ENCODE data around the gene WRNIP1. TPM values are rescaled to one million over a fixed set of nuclear protein-coding genes. Genes with fewer than 3 reads are reported as not detected.

WRNIP1 gene
- total RNA-seq, 1 donor from 2014 or later: 50.5 TPM

DNA sequence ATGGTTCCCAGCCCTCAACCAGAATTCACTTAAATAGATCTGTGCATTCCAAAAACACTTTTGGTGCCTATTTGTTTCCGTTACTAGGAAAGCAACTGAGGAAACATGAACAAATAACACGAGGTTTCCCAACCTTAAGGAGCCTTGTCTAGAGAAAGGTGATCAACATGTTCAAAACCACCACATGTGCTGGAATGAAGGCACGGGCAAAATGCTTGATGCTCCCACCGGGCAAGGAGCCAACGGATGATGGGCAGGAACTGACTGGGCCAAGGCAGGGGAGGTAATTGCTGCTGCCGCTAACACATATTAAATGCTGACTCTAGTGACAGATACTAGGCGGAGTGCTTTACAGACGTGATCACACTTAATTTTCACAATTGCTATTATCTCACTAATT is 17.0 kb upstream of the WRNIP1 start:
- H3K36me3 Mint-ChIP-seq (ENCODE audit: low read depth): no peaks in the 10 kb centered on the region
- H3K4me3 Mint-ChIP-seq: no peak overlapping the region
- H3K9me3 Mint-ChIP-seq: no peaks in the 10 kb centered on the region
- peaks cover 57% of the 10 kb centered on the region for H3K27me3 Mint-ChIP-seq
- no peak for DNase-seq
- H3K27ac Mint-ChIP-seq: no peak overlapping the region
- intact Hi-C loops (cut with micrococcal nuclease): no loop called here
- H3K4me1 Mint-ChIP-seq: peaks cover 3% of the 10 kb centered on the region

- H3K36me3 Mint-ChIP-seq (ENCODE audit: low read depth): no peaks in the 10 kb centered on the region
- intact Hi-C loops (cut with micrococcal nuclease): loop anchor here (1.0 kb wide), 2 partner anchors 12 to 1154 kb away; no protein-coding TSS in a partner anchor
- H3K27me3 Mint-ChIP-seq: peaks cover 63% of the 10 kb centered on the region
- H3K27ac Mint-ChIP-seq: no peak overlapping the region
- DNase-seq: peak; percentile 91
- H3K4me3 Mint-ChIP-seq: no peak overlapping the region
- H3K4me1 Mint-ChIP-seq: peaks cover 4% of the 10 kb centered on the region
- H3K9me3 Mint-ChIP-seq: no peaks in the 10 kb centered on the region
These were observed 15.1 kb upstream of the WRNIP1 start for GRCh38 chr6:2749969-2750600.

DNA sequence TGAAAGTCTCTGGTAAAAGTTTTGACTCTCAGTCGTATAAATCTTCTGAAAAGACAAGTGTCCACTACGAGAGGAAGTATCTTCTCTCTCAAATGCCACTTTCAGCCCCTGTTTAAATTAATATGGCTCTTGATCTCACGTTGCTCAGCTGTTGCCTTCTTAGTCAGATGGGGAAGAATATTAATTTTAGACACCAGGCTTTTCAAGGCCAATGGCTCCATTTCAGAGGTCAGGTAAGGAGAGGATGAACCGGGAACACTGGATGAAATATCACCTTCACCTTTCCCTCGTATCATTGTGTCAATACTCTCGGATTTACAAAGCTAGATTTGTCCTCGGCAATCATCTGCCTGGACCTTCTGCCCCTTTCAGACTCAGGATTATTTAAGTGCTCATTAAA is 14.4 kb upstream of the WRNIP1 start, which contains the start of gene MYLK4:
TSS of gene MYLK4 (minus strand) at position 91 of the 400 bp plus-strand sequence. CDS start 1,628 bp downstream, outside the sequence.
- intact Hi-C loops (cut with micrococcal nuclease): loop anchor here (1.0 kb wide), 2 partner anchors 13 to 1155 kb away; no protein-coding TSS in a partner anchor
- peaks cover 68% of the 10 kb centered on the region for H3K27me3 Mint-ChIP-seq
- H3K27ac Mint-ChIP-seq: no peak within 1 kb of the TSS
- H3K9me3 Mint-ChIP-seq: no peaks in the 10 kb centered on the region
- no peak for DNase-seq
- H3K4me1 Mint-ChIP-seq: peaks cover 4% of the 10 kb centered on the region
- H3K36me3 Mint-ChIP-seq (ENCODE audit: low read depth): no peaks in the 10 kb centered on the region
- H3K4me3 Mint-ChIP-seq: no peak within 1 kb of the TSS

GRCh38 chr6:2751871-2752270 is 13.3 kb upstream of the WRNIP1 start:
- Mint-ChIP-seq H3K27ac (no peak overlapping the region), H3K4me3 (no peak overlapping the region), H3K27me3 (peaks cover 73% of the 10 kb centered on the region), H3K9me3 (no peaks in the 10 kb centered on the region), H3K36me3 (ENCODE audit: low read depth) (no peaks in the 10 kb centered on the region), H3K4me1 (peaks cover 4% of the 10 kb centered on the region)
- DNase-seq: no peak
- intact Hi-C loops (cut with micrococcal nuclease): no loop called here

- Mint-ChIP-seq H3K27me3 (peaks cover 75% of the 10 kb centered on the region), H3K4me1 (peaks cover 4% of the 10 kb centered on the region), H3K27ac (no peak overlapping the region), H3K9me3 (no peaks in the 10 kb centered on the region), H3K4me3 (no peak overlapping the region), H3K36me3 (ENCODE audit: low read depth) (no peaks in the 10 kb centered on the region)
- intact Hi-C loops (cut with micrococcal nuclease): no loop called here
- DNase-seq: no peak
These were observed 12.6 kb upstream of the WRNIP1 start for GRCh38 chr6:2752477-2753109.

- no peaks in the 10 kb centered on the region for H3K9me3 Mint-ChIP-seq
- H3K4me1 Mint-ChIP-seq: peaks cover 4% of the 10 kb centered on the region
- no peak overlapping the region for H3K27ac Mint-ChIP-seq
- H3K36me3 Mint-ChIP-seq (ENCODE audit: low read depth): no peaks in the 10 kb centered on the region
- H3K27me3 Mint-ChIP-seq: peaks cover 75% of the 10 kb centered on the region
- intact Hi-C loops (cut with micrococcal nuclease): no loop called here
- no peak overlapping the region for H3K4me3 Mint-ChIP-seq
- DNase-seq: no peak
These were observed 12.1 kb upstream of the WRNIP1 start for GRCh38 chr6:2753110-2753489.

GRCh38 chr6:2753743-2754142 is 11.4 kb upstream of the WRNIP1 start:
- Mint-ChIP-seq H3K36me3 (ENCODE audit: low read depth) (no peaks in the 10 kb centered on the region), H3K27me3 (peaks cover 71% of the 10 kb centered on the region), H3K4me3 (no peak overlapping the region), H3K4me1 (peaks cover 4% of the 10 kb centered on the region), H3K9me3 (no peaks in the 10 kb centered on the region), H3K27ac (no peak overlapping the region)
- DNase-seq: no peak
- intact Hi-C loops (cut with micrococcal nuclease): no loop called here

- no peak for DNase-seq
- Mint-ChIP-seq H3K27me3 (peaks cover 66% of the 10 kb centered on the region), H3K36me3 (ENCODE audit: low read depth) (no peaks in the 10 kb centered on the region), H3K9me3 (no peaks in the 10 kb centered on the region), H3K4me1 (peaks cover 4% of the 10 kb centered on the region), H3K27ac (no peak overlapping the region), H3K4me3 (no peak overlapping the region)
- intact Hi-C loops (cut with micrococcal nuclease): no loop called here
These were observed 10.8 kb upstream of the WRNIP1 start for GRCh38 chr6:2754393-2754792.

DNA sequence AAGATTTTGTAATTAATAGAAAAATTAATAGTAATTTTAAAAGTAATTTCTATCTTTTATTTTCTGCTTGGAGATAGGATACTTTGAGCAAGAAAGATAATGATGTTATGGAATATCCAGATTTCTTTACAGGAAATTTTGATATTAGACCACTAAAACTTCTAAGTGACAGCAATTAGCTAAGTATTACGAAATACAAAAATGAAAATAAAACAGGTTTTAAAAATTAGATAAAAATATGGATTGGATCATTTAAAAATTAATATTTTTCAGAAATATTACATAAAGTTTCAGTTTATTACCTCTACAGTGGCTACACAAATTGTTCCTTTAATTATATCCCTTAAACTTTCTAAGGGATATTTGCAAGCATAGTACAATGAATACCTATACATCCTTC is 10.3 kb upstream of the WRNIP1 start:
- Mint-ChIP-seq H3K9me3 (no peaks in the 10 kb centered on the region), H3K4me1 (peaks cover 2% of the 10 kb centered on the region), H3K36me3 (ENCODE audit: low read depth) (no peaks in the 10 kb centered on the region), H3K27ac (no peak overlapping the region), H3K4me3 (no peak overlapping the region), H3K27me3 (peaks cover 63% of the 10 kb centered on the region)
- DNase-seq: no peak
- intact Hi-C loops (cut with micrococcal nuclease): no loop called here

DNA sequence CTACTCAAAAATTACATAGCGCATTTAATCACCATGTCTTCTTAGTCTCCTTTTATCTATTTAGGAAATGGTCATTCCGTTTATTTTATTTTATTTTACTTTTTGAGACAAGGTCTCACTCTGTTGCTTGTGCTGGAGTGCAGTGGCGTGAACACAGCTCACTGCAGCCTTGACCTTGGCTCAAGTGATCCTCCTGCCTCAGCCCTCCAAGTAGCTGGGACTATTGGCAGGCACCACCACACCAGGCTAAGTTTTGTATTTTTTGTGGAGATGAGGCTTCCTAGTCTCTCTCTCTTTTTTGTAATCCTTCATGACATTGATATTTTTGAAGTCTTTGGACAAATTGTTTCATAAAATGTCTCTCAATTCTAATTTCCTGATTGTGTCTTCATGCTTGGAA is 9.7 kb upstream of the WRNIP1 start:
- DNase-seq: no peak
- Mint-ChIP-seq H3K27ac (no peak overlapping the region), H3K27me3 (peaks cover 58% of the 10 kb centered on the region), H3K9me3 (no peaks in the 10 kb centered on the region), H3K36me3 (ENCODE audit: low read depth) (no peaks in the 10 kb centered on the region), H3K4me3 (no peak overlapping the region), H3K4me1 (peaks cover 2% of the 10 kb centered on the region)
- intact Hi-C loops (cut with micrococcal nuclease): no loop called here

DNA sequence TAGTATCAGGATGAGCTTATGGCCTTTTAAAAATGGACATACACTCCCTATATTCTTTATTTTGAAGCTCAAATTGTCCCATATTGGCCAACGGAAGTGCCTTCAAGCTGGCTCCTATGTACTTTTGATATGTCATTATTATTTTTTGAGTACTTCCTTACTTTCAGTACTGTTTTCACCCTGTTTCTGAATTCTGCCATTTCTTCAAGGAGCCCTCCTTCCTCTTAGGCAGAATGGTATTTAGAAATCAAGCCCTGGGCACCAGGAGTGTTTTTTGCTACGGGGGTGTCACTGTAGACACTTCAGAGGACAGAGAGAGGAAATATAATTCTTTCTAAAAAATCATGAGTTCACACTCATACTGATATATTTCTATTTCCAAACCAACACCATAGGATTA is 9.0 kb upstream of the WRNIP1 start:
- peaks cover 7% of the 10 kb centered on the region for H3K4me1 Mint-ChIP-seq
- H3K27ac Mint-ChIP-seq: no peak overlapping the region
- no peak overlapping the region for H3K4me3 Mint-ChIP-seq
- intact Hi-C loops (cut with micrococcal nuclease): no loop called here
- no peaks in the 10 kb centered on the region for H3K9me3 Mint-ChIP-seq
- DNase-seq: no peak
- H3K27me3 Mint-ChIP-seq: peaks cover 50% of the 10 kb centered on the region
- H3K36me3 Mint-ChIP-seq (ENCODE audit: low read depth): no peaks in the 10 kb centered on the region

DNA sequence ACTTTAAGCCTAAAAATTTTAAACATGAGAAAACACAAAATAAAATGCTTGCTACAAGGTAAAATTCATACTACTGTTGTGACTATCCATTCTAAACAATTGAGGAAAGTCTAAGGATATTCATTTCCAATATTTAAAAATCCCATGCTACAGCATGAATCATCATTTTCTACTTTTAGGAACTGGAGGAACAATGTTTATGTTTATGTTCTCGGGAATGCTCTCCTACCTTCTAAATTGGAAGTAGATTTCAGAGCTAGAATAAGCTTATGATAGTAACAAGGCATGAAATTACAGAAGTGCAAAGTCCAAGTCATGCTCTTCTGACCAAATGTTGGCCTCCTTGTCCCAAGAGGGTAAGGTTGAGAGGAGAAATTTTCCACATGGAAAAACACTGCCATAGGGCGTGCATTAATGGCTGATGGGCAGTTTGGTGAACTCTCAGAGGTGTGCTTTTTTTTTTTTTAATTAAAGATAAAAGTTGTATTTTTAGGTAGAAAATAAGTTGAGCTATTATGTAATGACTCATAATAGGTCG is 8.4 kb upstream of the WRNIP1 start:
- intact Hi-C loops (cut with micrococcal nuclease): no loop called here
- H3K27ac Mint-ChIP-seq: no peak overlapping the region
- no peak for DNase-seq
- no peak overlapping the region for H3K4me3 Mint-ChIP-seq
- peaks cover 7% of the 10 kb centered on the region for H3K4me1 Mint-ChIP-seq
- H3K27me3 Mint-ChIP-seq: peaks cover 48% of the 10 kb centered on the region
- H3K36me3 Mint-ChIP-seq (ENCODE audit: low read depth): no peaks in the 10 kb centered on the region
- no peaks in the 10 kb centered on the region for H3K9me3 Mint-ChIP-seq

DNA sequence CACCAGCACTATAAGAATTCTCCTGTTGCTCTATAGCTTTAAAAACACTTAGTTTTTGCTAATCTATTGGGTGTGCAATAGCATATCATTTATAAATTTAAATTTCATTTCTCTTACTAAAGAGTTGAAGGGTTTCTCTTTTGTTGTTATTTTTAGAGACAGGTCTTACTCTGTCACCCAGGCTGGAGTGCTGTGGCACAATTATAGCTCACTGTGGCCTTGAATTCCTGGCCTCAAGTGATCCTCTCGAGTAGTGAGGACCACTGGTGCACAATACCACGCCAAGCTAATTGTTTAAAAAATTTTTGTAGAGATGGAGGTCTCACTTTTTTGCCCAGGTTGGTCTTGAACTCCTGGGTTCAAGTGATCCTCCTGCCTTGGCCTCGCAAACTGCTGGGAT is 6.2 kb upstream of the WRNIP1 start:
- H3K27ac Mint-ChIP-seq: no peak overlapping the region
- H3K27me3 Mint-ChIP-seq: peaks cover 30% of the 10 kb centered on the region

More for the DNA sequence above, 6.2 kb upstream of the WRNIP1 start:
- H3K4me3 Mint-ChIP-seq: no peak overlapping the region
- no peaks in the 10 kb centered on the region for H3K36me3 Mint-ChIP-seq (ENCODE audit: low read depth)
- intact Hi-C loops (cut with micrococcal nuclease): no loop called here
- peaks cover 8% of the 10 kb centered on the region for H3K4me1 Mint-ChIP-seq
- no peaks in the 10 kb centered on the region for H3K9me3 Mint-ChIP-seq
- no peak for DNase-seq
